ENCODE results near the gene STON2.
"Not testable (repeated sequence)": the region's sequence is repeated elsewhere in the genome, so short reads cannot be mapped to it uniquely, and the experiment has no call there.

STON2 gene

GRCh38 chr14:81435048-81435390 is 34.9 kb upstream of the STON2 start:
- Histone ChIP-seq H3K27me3 (replicated peaks; ENCODE audit: control insufficient read depth, insufficient read depth, low read length) (peaks cover 2% of the 10 kb centered on the region; the same call in 1 of the 2 replicates), H3K4me3 (replicated peaks; ENCODE audit: low read depth, low read length) (no peak overlapping the region), H3K36me3 (ENCODE audit: control insufficient read depth, insufficient read depth, low read length) (no peaks in the 10 kb centered on the region)
- DNase-seq (ENCODE audit: extremely low read depth, insufficient read length): no peak
- TF ChIP-seq CTCF (IDR thresholded peaks at IDR 0.05; ENCODE audit: insufficient read depth, low read length, poor library complexity, severe bottlenecking): no peak

- Histone ChIP-seq H3K4me3 (replicated peaks; ENCODE audit: low read depth, low read length) (no peak overlapping the region), H3K36me3 (ENCODE audit: control insufficient read depth, insufficient read depth, low read length) (no peaks in the 10 kb centered on the region), H3K27me3 (replicated peaks; ENCODE audit: control insufficient read depth, insufficient read depth, low read length) (peaks cover 2% of the 10 kb centered on the region; the same call in 1 of the 2 replicates)
- no peak for TF ChIP-seq CTCF (IDR thresholded peaks at IDR 0.05; ENCODE audit: insufficient read depth, low read length, poor library complexity, severe bottlenecking)
- no peak for DNase-seq (ENCODE audit: extremely low read depth, insufficient read length)
Observed at GRCh38 chr14:81434230-81434629, 34.1 kb upstream of the STON2 start.

GRCh38 chr14:81433378-81433777 is 33.3 kb upstream of the STON2 start:
- H3K27me3 ChIP-seq (replicated peaks; ENCODE audit: control insufficient read depth, insufficient read depth, low read length): peaks cover 2% of the 10 kb centered on the region
- TF ChIP-seq CTCF (IDR thresholded peaks at IDR 0.05; ENCODE audit: insufficient read depth, low read length, poor library complexity, severe bottlenecking): no peak
- no peak overlapping the region for H3K4me3 ChIP-seq (replicated peaks; ENCODE audit: low read depth, low read length)
- DNase-seq (ENCODE audit: extremely low read depth, insufficient read length): no peak
- H3K36me3 ChIP-seq (ENCODE audit: control insufficient read depth, insufficient read depth, low read length): no peaks in the 10 kb centered on the region

GRCh38 chr14:81432219-81432661 is 32.1 kb upstream of the STON2 start:
- Histone ChIP-seq H3K4me3 (replicated peaks; ENCODE audit: low read depth, low read length) (no peak overlapping the region), H3K36me3 (ENCODE audit: control insufficient read depth, insufficient read depth, low read length) (no peaks in the 10 kb centered on the region), H3K27me3 (replicated peaks; ENCODE audit: control insufficient read depth, insufficient read depth, low read length) (peaks cover 2% of the 10 kb centered on the region)
- no peak for TF ChIP-seq CTCF (IDR thresholded peaks at IDR 0.05; ENCODE audit: insufficient read depth, low read length, poor library complexity, severe bottlenecking)
- no peak for DNase-seq (ENCODE audit: extremely low read depth, insufficient read length)

GRCh38 chr14:81430235-81430634 is 30.1 kb upstream of the STON2 start:
- Histone ChIP-seq H3K27me3 (replicated peaks; ENCODE audit: control insufficient read depth, insufficient read depth, low read length) (no peaks in the 10 kb centered on the region; the same call in none of the 2 replicates), H3K36me3 (ENCODE audit: control insufficient read depth, insufficient read depth, low read length) (no peaks in the 10 kb centered on the region), H3K4me3 (replicated peaks; ENCODE audit: low read depth, low read length) (no peak overlapping the region)
- no peak for DNase-seq (ENCODE audit: extremely low read depth, insufficient read length)
- no peak for TF ChIP-seq CTCF (IDR thresholded peaks at IDR 0.05; ENCODE audit: insufficient read depth, low read length, poor library complexity, severe bottlenecking)

GRCh38 chr14:81429749-81430148 is 29.6 kb upstream of the STON2 start:
- not testable (repeated sequence) for H3K36me3 ChIP-seq (ENCODE audit: control insufficient read depth, insufficient read depth, low read length); H3K27me3 ChIP-seq (replicated peaks; ENCODE audit: control insufficient read depth, insufficient read depth, low read length); DNase-seq (ENCODE audit: extremely low read depth, insufficient read length); H3K4me3 ChIP-seq (replicated peaks; ENCODE audit: low read depth, low read length)

All from GM06990 (cell line).